Uterus (tissue), 2 donors: ENCODE results near the gene SHROOM3.

ENCODE experiments used
- POLR2A ChIP-seq, 2 donors: fragments of 450-650 bp; IDR thresholded peaks; one replicate each; pipeline ENCODE4 v1.6.1; 2016; ENCODE audit warnings: antibody characterized with exemption in 2 of 2, mild to moderate bottlenecking in 1 of 2, moderate library complexity in 1 of 2
- TF ChIP-seq, protein P1 (sequence below), 4 experiments: fragments of 200-600 bp in 2 of 4; fragments of 450-650 bp in 2 of 4; sonication (generic) in 2 of 4; IDR thresholded peaks; one replicate each; pipeline ENCODE4 v1.5.1; 2016 to 2019; ENCODE audit warnings: antibody characterized with exemption in 4 of 4, mild to moderate bottlenecking in 2 of 4, moderate library complexity in 1 of 4

DNA sequence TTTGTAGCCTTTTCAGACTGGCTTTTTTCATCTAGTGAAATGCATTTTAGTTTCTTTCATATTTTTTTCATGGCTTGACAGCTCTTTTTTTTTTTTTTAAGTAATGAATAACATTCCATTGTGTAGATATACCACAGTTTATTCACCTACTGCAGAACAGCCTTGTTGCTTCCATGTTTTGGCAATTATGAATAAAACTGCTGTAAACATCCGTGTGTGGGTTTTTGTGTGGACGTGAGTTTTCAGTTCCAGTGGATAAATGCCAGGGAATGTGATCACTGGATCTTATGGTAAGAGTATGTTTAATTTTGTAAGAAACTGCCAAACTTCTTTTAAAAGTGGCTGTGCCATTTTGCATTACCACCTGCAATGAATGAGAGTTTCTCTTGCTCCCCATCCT lies 302.2 kb downstream of the SHROOM3 start:
- TF ChIP-seq, protein P1, sequence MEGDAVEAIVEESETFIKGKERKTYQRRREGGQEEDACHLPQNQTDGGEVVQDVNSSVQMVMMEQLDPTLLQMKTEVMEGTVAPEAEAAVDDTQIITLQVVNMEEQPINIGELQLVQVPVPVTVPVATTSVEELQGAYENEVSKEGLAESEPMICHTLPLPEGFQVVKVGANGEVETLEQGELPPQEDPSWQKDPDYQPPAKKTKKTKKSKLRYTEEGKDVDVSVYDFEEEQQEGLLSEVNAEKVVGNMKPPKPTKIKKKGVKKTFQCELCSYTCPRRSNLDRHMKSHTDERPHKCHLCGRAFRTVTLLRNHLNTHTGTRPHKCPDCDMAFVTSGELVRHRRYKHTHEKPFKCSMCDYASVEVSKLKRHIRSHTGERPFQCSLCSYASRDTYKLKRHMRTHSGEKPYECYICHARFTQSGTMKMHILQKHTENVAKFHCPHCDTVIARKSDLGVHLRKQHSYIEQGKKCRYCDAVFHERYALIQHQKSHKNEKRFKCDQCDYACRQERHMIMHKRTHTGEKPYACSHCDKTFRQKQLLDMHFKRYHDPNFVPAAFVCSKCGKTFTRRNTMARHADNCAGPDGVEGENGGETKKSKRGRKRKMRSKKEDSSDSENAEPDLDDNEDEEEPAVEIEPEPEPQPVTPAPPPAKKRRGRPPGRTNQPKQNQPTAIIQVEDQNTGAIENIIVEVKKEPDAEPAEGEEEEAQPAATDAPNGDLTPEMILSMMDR (IDR thresholded peaks at IDR 0.05), result no peak
- no peak for TF ChIP-seq POLR2A (IDR thresholded peaks at IDR 0.05)
